ENCODE measurements around the gene SHC2.

GRCh38 chr19:383040-383439 lies 77.8 kb downstream of the SHC2 start:
- TF ChIP-seq GATA2 (IDR thresholded peaks at IDR 0.05; ENCODE audit: insufficient read depth, insufficient read length, low read depth, low read length) (no peak), JUN (IDR thresholded peaks at IDR 0.05; ENCODE audit: borderline replicate concordance, insufficient read depth, insufficient read length, low read depth) (no peak), CTCF (IDR thresholded peaks at IDR 0.05; ENCODE audit: extremely low read depth in 1 of 2, insufficient read depth in 1 of 2, low read depth in 1 of 2, low read length in 2 of 2) (no peak), POLR2AphosphoS5 (IDR thresholded peaks at IDR 0.05; ENCODE audit: insufficient read depth, low read depth, low read length) (no peak), POLR2A (IDR thresholded peaks at IDR 0.05; ENCODE audit: low read depth, low read length) (no peak)

Data from endothelial cell of umbilical vein (primary cell).